GM04503 (cell line): ENCODE data around the gene PALLD.

Experiments used
- DNase-seq: peaks from one replicate; pipeline ENCODE4 v3.0.0-alpha.2; 2012; ENCODE audit warnings: low read depth

Gene PALLD

DNA sequence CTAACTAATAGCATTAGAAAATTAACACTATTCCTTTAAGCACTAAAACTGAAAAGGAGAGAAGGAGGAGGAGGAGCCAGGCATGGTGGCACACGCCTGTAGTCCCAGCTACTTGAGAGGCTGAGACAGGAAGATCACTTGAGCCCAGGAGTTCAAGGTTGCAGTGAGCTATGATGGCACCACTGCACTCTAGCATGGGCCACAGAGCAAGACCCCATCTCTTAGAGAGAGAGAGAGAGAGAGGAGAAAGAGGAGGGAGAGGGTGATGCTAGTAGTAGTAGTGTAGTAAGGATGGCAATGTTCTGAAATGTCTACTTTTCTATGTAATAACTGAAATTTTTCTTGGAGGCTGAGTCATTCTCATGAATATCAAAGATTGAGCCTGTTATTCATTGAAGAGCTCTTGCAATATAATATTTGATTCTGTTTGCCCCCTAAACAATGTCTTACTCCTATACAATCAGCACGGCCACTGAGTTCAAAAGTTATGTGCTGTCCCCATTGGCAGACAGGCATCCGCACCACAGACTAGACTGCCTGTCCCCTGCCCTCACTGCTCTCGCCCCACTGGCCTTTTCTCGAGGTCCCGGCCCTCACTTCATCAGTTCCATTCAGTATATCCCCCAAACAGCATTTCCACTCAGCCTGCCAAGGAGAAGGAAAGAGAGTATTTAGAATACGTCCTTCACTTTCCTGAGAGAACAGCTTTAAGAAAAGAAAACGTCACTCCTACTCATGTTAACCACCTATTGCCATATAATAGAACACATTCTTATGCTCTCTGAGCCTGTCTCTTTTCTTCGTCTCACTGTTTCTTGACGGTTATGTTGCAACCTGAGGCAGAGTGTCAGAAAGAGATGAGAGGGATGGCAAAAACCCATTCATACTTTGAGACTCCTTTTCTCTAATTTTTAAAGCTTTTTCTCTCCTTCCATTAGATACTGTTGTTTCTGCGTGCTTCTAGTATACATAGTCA is 238.1 kb downstream of the PALLD start:
- no peak for DNase-seq

DNA sequence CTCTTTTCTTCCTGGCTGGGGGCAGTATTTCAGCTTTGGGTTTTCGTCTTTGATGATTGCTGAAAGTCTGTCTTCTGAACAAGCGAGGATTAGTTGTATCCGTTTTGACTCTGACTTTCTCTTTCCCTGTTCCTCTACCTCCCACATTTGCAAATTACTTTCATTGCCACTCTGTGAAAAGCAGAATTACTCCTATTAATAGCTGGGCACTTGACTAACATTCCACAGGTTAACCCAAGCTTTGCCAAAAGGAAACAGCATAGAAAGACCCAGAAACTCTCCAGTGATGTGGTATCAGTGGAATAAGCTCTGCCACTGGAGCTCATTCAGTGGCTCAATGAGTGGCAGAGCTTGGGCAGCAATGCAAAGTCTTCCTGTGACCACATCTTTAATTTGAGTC is 238.9 kb downstream of the PALLD start:
- no peak for DNase-seq

DNA sequence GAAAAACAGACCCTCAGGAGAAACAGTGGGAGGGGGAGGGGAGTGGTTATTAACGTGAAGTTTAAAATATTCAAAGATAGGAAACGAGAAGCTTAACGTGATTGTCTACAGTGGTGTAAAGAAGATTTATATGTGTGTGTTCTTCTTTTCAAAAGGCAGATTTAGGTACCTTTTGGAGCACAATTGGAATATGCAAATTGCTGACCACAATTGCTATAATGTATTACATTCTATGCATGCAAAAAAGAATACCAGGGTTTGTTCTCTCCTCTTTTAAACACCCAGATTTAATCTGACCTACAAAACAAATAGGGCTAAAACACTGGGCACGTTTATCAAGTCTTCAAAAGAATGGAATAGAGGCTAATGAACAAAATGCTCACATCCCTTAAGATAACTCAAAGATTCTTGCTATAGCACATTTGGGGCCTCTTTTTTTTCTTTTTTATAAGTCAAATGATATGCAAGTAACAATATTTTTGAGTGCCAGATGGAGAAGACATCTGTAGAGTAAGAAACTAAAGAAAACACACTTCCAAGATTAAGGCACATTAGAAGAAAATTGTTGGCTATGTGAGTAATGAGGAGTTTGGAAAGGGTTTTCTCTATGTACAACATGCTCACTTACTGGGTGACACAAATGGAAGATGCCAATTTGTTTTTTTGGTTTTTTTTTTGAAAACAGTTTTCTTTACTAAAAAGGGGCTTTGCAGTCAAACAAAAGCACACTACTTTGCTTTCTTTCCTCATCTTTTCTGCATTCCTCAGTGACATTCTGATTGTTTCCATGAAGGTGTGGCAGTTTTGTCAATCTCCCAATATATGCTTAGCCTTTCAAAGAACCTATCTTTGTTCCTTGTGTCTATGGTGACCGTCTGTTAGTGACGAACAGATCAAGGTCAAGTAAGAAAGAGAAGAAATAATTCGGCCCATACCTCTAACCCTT is 240.3 kb downstream of the PALLD start:
- no peak for DNase-seq

DNA sequence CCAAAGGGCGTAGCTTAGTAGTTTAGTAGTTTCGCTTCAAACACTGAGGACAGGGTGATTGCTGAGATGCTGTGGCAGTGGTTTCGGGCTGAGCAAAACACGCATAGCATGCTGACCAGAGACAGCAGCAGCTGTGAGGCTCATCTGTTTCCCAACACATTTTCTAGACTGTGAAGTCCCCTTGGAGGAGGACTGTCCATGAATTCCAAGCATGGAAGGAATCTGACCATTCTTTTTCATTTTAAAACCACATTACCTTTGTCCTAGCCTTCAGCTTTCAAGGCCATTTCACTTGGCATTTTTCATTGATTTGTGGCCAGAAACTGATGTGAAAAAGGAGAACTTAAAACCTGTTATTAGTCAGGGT is 240.9 kb downstream of the PALLD start:
- DNase-seq = peak; percentile 81

DNA sequence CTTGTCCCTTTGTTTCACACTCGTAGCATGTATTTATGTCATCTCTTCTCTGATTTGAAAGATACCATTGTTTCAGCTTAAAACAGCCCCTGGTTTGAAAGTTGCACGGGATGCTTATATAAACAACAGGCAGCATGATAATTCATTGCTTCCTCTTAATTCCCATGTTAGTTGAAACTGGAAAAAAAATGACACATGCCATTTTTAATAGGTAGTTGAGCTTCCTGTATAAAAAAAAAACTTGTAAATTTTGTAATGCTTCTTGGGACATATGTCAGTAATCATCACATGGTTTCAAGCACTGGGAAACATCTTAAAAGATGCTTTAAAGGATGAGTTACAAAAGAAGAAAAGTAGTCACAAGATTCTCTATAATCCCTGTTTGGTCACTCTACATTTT is 243.0 kb downstream of the PALLD start:
- no peak for DNase-seq

DNA sequence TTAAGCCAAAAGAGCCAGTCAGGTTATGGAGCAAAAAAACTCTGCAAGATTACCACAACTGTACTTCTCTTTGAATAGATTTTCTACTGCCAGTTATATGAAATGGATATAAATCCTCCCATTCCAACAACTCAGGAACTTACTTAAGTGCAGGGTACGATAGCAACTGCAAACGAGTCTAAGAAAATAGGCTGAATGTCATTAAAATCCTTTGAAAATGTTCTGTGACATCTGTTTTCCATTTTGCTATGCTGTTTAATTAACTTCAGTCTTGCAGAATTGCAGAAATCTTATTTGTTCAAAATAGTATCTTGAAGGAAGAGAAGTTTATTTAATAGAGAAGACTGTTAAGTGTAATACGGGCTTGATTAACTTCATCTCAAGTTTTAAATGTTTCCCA is 243.8 kb downstream of the PALLD start:
- no peak for DNase-seq

DNA sequence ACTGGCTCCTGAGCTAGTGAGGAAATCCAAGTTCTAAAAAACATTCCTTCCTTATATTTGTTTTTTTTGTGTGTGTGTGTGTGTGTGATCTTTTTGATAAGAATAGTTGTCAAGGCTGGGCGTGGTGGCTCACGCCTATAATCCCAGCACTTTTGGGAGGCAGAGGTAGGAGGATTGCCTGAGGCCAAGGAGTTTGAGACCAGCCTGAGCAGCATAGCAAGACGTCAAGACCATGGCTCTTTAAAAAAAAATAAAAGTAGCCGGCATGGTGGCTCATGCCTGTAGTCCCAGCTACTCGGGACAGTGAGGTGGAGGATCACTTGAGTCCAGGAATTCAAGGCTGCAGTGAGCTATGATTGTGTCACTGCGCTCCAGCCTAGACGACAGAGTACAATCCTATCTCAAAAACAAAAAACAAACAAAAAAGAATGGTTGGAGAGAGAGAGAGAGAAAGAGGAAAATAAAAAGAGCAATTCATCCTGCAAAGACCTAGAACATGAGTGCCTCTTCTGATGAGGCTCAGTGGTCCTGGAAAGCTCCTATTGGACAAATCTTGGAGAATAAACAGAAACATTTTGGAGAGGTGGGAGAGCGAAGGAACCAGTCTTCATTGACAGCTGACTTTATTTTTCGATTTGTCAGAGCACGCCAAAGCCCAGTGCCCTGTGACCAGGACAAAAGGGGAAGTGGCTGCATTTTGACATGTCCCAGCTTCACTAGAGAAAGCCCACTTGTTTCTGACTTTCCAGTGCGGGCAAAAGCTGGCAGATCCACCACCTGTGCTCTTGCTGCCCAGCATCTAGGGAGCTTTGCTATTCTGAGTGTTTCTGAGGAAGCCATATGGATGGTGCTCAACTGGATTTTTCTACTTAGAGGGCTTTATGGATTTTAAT is 244.7 kb downstream of the PALLD start:
- no peak for DNase-seq

DNA sequence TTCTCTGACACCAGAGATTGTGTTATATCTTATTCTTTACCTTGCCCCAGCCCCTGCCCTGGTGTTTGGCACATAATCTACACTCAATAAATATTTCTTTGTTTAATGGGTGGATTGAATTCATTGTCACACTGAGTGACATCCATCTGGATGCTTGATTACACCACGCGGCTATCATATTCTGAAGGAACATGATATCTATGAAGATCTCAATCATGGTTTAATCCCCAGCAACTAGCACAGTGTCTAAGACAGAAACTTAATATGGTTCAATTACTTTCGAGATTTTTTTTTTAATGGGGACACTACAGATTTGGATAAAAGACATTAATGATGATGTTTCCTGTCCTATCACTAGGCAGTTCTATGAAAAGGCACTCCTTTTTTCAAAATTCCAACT is 246.3 kb downstream of the PALLD start:
- no peak for DNase-seq

DNA sequence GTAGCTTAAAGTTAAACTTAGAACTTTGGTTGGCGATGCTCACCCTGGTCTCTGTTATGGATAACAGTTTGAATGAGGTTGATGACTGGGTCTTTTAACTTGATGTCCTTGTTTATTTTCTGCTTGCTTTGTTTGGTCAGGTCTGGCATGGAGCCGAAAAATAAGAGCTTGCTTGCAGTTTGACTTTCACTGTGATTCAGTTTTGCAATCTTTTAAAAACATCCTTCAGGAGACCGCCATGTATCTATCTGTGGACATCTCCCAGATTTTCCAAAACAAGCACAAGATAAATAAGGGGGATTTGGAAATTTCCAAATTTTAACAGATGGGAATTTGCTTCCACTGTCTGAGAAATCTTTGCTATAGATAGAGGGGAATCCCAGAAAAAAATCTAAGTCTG is 246.7 kb downstream of the PALLD start:
- no peak for DNase-seq

DNA sequence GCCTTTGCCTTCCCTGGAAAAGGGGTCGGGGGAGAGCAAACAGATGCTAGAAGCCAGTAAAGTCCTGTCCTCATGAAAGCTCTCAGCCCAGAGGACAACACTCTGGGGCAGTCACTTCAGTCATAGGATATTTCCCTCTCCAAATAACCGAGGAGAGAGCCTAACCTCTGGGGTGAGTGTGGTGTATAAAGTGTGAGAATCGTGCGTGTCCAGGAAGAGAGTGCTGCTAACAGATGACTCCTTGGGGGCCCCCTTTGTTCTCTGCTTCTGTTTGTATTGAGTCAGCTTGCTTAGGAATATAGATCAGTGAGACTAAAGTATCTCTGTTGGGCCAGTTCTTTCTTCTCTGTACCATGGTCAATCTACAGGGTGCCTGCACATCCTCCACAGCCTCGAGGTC is 247.2 kb downstream of the PALLD start:
- DNase-seq = no peak

DNA sequence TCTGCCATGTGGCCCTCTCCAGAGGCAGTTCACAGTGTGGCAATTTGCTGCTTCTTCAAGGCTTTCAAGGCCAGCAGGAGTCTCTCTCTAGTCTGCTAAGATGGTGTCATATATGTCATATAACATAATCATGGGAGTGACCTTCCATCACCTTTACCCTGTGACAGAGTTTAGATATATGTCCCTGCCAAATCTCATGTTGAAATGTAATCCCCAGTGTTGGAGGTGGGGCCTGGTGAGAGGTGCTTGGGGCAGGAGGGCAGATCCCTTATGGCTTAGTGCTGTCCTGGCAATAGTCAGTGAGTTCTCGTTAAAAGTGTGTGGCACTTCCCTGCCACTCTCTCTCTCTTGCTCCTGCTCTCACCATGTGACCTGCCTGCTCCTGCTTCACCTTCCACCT is 252.0 kb downstream of the PALLD start:
- no peak for DNase-seq

DNA sequence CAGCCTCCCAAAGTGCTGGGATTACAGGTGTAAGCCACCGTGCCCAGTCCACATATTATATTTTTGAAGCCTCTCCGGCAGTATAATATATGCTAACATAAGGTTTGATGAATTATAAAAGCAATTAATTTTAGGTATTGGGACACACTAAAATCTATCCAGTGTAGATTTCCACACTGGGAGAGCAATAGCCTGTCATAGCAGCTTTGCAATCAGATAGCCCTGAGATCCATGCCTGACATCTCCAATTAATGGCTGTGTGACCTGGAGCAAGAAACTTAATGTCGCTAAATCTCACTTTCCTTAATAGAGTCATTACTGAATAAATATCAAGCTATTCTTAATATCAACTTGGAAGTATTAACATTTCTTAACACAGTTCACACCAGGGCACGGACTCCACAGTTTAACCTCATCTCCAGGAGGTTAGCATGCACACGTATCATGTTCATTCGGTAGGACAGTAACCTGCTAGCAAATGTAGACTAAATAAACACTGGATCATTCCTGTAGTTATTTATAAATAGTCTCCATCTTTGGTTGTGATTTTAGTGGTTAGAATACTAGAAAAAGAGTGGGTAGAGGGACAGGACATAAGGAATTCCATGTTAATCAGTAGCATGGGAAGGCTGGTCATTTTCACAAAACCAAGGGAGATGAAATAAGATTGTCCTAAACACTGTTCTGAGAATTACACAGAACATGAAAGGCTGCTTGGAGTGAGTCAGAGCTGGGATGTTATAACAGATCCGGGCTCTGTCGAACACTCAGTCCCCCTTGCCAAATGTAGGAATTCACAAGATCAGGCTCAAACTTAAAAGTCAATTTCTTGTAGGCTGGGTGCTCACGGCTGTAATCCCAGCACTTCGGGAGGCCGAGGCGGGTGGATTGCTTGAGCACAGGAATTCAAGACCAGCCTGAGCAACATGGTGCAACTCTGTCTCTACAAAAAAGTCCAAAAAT is 254.7 kb downstream of the PALLD start:
- no peak for DNase-seq

DNA sequence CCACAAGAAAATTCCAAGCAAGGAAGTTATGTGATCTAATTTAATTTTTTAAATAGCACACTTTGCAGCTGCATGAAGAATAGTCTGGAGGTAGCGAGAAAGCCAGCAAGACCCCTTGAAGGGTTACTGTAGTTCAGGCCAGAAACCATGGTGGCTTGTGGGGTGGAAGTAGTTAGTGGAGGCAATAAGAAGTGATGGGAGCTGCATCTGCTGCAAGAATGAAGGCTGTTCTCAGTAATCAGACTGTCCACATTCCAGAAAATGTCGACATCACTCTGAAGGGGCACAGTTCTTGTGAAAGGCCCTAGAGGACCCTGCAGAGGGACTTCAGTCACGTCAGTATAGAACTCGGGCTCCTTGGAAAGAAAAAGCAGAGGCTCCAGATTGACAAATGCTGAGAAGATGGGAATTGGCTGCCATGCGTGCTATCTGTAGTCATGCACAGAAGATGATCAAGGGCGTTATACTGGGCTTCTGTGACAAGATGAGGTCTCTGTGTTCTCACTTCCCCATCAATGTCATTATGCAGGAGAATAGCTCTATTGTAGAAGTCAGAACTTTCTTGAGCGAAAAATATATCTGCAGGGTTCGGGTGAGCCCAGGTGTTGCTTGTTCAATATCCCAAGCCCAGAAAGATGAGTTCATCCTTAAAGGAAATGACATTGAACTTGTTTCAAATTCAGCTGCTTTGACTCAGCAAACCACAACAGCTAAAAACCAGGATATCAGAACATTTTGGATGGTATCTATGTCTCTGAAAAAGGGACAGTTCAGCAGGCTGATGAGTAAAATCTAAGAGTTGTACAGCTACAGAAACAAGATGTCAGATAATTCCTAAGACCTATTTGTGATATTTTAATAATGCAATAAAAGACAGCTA is 259.0 kb downstream of the PALLD start:
- DNase-seq = no peak

DNA sequence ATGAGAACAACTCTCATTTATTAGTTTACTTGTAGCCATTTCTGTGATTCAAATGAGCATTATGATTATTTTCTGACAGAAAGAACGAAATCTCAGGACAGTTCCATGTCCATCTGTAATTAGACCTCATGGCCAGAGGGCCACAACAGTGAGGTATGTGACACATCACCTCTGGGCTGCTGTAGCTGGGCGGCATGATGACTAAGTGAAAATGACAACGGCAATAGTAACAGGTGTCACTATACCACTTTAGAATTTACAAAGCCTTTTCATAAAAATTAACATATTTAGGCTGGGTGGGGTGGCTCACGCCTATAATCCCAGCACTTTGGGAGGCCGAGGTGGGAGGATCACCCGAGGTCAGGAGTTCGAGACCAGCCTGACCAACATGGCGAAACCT is 260.6 kb downstream of the PALLD start:
- DNase-seq = no peak

DNA sequence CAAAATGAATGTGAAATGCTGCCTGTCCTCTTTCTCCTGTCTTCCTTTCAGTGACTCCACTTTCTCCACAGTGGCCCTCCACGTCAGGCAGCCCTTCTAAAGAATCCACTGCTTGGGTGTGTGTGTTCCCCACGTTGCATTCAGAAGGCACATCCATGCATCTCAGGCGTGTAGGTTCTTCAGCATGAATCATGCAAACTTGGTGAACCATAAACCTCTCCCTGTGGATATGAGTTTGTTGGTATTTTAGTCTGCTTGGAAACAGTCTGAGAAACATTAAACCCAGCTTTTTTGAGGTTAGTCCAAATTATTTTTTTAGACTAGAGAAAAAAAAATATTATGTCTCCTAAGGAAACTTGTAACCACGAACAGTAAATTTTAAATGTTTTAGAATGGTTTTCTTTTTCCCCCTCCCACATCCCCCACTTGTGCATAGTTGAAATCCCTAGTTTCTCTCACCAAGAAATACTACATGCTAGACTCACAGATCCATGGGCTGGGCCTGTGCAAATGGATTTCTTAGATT is 261.6 kb downstream of the PALLD start:
- DNase-seq = peak; percentile 96

DNA sequence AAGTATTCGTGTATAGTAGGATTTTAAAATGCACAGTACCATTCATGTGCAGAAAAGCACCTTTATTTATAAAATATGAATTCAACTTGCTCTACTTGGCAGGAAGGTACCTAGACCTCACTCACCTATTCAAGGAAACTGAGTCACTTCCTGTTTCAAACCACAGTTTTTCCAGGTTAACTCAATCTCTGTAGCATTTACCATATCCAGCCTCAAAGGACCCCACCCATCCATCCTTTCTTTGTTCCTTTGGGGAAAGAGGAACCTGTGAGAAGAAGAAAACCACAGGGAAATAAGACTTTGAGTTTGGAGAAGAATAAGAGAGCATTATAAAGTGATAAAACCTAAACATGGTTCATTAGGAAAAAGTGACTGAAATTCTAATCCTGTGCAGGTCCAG is 262.5 kb downstream of the PALLD start:
- DNase-seq = no peak

DNA sequence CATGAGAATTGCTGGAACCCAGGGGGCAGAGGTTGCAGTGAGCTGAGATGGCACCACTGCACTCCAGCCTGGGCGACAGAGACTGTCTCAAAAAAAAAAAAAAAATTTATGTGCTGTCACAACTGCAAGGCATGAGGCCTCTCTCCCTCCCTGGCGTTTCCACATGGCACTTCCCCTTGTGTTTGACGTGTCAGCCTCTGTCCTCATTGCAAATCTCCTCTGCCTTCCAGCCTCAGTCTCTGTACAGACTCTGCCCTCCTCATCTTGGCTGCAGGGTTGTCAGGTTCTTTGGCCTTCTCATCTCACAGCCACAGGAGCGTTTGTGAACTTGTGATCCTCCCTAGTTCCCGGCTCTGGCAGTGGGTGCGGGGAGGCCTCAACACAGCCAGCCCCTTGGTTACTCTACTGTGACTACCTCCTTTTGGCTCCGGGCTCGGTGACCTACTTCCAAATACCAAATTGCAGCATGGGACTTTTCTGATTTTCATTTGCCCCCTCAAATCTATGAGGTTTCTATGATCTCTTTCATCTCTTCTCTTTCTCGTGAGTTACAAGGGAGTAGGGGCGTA is 263.2 kb downstream of the PALLD start:
- DNase-seq = no peak

DNA sequence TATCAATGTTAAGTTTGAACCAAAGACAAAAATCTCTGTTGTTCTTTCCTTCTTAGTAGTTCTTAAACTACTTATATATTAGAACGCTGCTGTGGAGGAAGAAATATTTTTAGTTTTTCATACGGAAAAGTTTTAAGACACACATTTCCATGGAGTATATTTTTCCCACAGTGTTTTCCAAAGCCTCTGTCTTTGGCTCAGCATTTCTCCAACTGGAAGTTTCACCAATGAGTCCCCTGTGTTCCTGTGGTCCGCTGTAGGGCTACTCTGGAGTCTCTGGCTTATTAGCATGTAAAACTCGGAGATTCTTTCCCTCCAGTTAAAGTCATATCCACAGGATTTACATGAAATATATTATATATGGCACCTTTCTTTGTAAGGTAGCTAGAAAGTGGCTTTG is 264.2 kb downstream of the PALLD start:
- no peak for DNase-seq

DNA sequence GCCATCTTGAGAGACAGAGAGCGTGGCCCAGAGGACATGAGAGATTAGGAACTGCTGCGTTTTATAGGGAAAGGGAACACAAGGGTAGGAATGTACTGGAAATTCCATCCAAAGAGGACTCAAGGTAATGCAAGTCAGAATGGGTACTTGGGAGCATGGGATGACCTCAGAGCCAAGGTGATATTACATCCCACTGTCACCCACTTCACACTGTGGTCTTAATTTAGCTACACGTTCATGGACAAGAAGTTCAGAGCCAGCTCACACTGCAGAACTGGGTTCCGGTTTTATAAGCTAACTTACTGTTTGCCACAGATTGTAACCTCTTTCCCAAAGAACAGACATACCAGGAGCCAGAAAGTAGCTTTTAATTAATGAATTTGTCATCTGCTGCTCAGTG is 268.5 kb downstream of the PALLD start:
- no peak for DNase-seq
